ENCODE data around the gene FILIP1L. TPM values are rescaled to one million over a fixed set of nuclear protein-coding genes. Genes with fewer than 3 reads are reported as not detected.

FILIP1L gene
- total RNA-seq, 1 experiment from 2014 or later = 0.07 TPM

DNA sequence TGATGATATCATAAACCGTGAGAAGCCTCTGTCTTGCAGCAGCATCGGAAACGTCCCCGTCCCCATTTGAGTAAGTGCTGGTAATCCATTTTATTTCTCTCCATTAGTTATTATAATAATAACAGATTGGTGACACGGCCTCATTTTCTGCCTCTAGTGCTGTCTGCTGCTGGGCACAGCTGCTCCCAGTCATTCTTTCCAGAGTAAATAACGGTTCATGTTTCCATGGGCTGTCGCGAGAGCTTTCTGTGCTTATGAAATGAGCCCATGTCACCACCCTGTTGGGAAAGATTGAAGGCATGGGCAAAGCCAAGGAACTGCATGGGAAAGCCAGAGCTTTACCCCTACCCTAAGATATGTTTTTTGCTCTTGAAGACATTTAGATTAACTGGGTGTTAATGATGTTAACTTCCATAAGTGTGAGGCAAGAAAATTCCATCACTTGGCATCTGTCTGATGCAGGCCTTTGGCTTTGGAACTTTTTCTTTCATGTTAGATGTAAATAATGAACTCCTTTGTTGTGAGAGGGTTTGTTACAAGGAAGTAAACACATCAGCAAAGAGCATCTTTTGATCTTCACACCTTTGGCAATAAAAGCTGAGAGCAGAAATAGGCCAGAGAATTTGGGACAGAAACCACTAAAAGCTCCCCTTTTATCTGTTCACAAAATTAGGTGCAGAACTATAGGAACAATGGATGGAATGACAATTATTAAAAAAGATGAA lies 141.8 kb downstream of the FILIP1L start:
- no peak overlapping the region for H3K27ac Mint-ChIP-seq
- TF ChIP-seq, protein P1, sequence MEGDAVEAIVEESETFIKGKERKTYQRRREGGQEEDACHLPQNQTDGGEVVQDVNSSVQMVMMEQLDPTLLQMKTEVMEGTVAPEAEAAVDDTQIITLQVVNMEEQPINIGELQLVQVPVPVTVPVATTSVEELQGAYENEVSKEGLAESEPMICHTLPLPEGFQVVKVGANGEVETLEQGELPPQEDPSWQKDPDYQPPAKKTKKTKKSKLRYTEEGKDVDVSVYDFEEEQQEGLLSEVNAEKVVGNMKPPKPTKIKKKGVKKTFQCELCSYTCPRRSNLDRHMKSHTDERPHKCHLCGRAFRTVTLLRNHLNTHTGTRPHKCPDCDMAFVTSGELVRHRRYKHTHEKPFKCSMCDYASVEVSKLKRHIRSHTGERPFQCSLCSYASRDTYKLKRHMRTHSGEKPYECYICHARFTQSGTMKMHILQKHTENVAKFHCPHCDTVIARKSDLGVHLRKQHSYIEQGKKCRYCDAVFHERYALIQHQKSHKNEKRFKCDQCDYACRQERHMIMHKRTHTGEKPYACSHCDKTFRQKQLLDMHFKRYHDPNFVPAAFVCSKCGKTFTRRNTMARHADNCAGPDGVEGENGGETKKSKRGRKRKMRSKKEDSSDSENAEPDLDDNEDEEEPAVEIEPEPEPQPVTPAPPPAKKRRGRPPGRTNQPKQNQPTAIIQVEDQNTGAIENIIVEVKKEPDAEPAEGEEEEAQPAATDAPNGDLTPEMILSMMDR (conservative IDR thresholded peaks at IDR 0.05) = no peak

More for the DNA sequence above, 141.8 kb downstream of the FILIP1L start:
- Histone ChIP-seq H4K91ac (ENCODE audit: insufficient read length, low read depth, low read length) (no peak overlapping the region), H3K23me2 (ENCODE audit: insufficient read length, low read depth, low read length, poor library complexity, severe bottlenecking) (no peaks in the 10 kb centered on the region), H2AK5ac (ENCODE audit: insufficient read length, low read length) (no peak overlapping the region), H3K27ac (ENCODE audit: insufficient read length, low read depth, low read length) (no peak overlapping the region), H3K9ac (ENCODE audit: extremely low read depth, insufficient read length, low read length) (no peak overlapping the region), H4K5ac (ENCODE audit: insufficient read length, low read depth, low read length) (no peak overlapping the region), H3K14ac (ENCODE audit: insufficient read depth, low read length) (no peak overlapping the region), H3K23ac (ENCODE audit: insufficient read length, low read depth, low read length) (no peak overlapping the region), H2BK12ac (ENCODE audit: insufficient read length, low read depth, low read length) (no peak overlapping the region), H3K27me3 (ENCODE audit: insufficient read depth, low read length) (no peaks in the 10 kb centered on the region), H4K20me1 (ENCODE audit: control insufficient read depth, insufficient read depth, insufficient read length) (no peaks in the 10 kb centered on the region), H2BK15ac (ENCODE audit: low read depth, low read length) (no peak overlapping the region), H4K8ac (replicated peaks; ENCODE audit: insufficient read length, low read depth, low read length) (no peak overlapping the region), H3K79me2 (ENCODE audit: insufficient read depth, low read length) (no peaks in the 10 kb centered on the region), H3K4me1 (ENCODE audit: insufficient read depth, low read length) (no peaks in the 10 kb centered on the region), H3K4me2 (ENCODE audit: insufficient read depth, insufficient read length, low read length) (no peak overlapping the region), H2AFZ (ENCODE audit: low read length) (no peak overlapping the region), H3K79me1 (ENCODE audit: insufficient read depth, low read depth, low read length, poor library complexity, severe bottlenecking) (no peaks in the 10 kb centered on the region), H2BK120ac (ENCODE audit: low read depth, low read length, poor library complexity, severe bottlenecking) (no peak overlapping the region), H3T11ph (ENCODE audit: low read length) (no peak overlapping the region), H2BK20ac (ENCODE audit: low read depth, low read length, poor library complexity, severe bottlenecking) (no peak overlapping the region), H3K18ac (ENCODE audit: insufficient read length, low read depth, low read length) (no peak overlapping the region), H3K9me3 (ENCODE audit: control insufficient read depth, low read depth, low read length) (no peaks in the 10 kb centered on the region), H3K56ac (ENCODE audit: insufficient read length, low read depth, low read length) (no peak overlapping the region), H2BK5ac (ENCODE audit: insufficient read length, low read length) (no peak overlapping the region), H3K4ac (ENCODE audit: low read depth, low read length) (no peak overlapping the region)
- peaks cover 0 to 2% (median 0%) of the 10 kb centered on the region in 3 experiments; a peak in 2 of 7 replicates for H3K36me3 Mint-ChIP-seq (ENCODE audit: insufficient read depth in 1 of 3, low read depth in 3 of 3)
- H3K4me1 Mint-ChIP-seq = no peaks in the 10 kb centered on the region
- no peak for DNase-seq
- no peaks in the 10 kb centered on the region; a peak in 2 of 5 replicates for H3K9me3 Mint-ChIP-seq
- no peaks in the 10 kb centered on the region for H3K27me3 Mint-ChIP-seq (ENCODE audit: low read depth)
- no peak overlapping the region for H3K4me3 Mint-ChIP-seq
- WGBS (ENCODE audit: extremely low coverage, insufficient read length, low lambda C conversion rate) = no CpG with 5 or more reads among the region's 8 CpGs
